Fibroblast of the aortic adventitia (primary cell): ENCODE data around the gene EYS. TPM values are rescaled to one million over a fixed set of nuclear protein-coding genes. Genes with fewer than 3 reads are reported as not detected.

Source experiments
- DNase-seq: peaks from one replicate; pipeline ENCODE4 v3.0.0-alpha.2; 2010; ENCODE audit warnings: low read depth
- H3K4me3 ChIP-seq: 2 replicates; pipeline ENCODE4 v1.5.1; 2011; ENCODE audit warnings: low read depth, mild to moderate bottlenecking, control low read depth, low read length, moderate library complexity
- CTCF ChIP-seq: IDR thresholded peaks from 2 replicates; pipeline ENCODE4 v1.5.1; 2011; ENCODE audit warnings: mild to moderate bottlenecking, low read length, control low read depth, inconsistent platforms; ENCODE audit not compliant: insufficient read depth
- total RNA-seq: library from RNA; depleted of rRNA; stranded (reverse); fragments of >200 nt; gene quantifications from 2 replicates; pipeline ENCODE4 v1.2.3, GENCODE V29; 2012; ENCODE audit warnings: low replicate concordance

Gene EYS
- total RNA-seq, 1 donor = 0.09 TPM

- no peak overlapping the region for H3K4me3 ChIP-seq
- no peak for DNase-seq
- TF ChIP-seq CTCF = no peak
Measured at GRCh38 chr6:64703922-64704321, 1003.1 kb downstream of the EYS start.

DNA sequence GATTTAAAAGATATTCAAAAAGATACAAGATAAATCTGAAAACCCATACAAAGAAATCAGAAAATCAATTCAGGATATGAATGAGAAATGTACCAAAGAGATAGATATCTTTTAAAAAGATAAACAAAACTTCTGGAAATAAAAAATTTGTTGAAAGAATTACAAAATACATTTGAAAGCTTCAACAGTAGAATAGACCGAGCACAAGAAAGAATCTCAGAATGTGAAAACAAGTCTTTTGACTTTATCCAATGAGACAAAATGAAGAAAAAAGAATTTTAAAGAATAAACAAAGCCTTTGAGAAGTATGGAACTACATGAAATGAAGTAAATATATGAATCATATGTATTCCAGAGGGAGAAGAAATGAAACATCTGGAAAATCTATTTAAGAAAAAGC lies 1011.0 kb downstream of the EYS start:
- H3K4me3 ChIP-seq = no peak overlapping the region
- no peak for TF ChIP-seq CTCF
- DNase-seq = no peak

GRCh38 chr6:64694356-64694755 lies 1012.7 kb downstream of the EYS start:
- no peak for TF ChIP-seq CTCF
- no peak overlapping the region for H3K4me3 ChIP-seq
- no peak for DNase-seq

GRCh38 chr6:64691064-64691463 lies 1016.0 kb downstream of the EYS start:
- no peak for TF ChIP-seq CTCF
- DNase-seq = no peak
- no peak overlapping the region for H3K4me3 ChIP-seq

DNA sequence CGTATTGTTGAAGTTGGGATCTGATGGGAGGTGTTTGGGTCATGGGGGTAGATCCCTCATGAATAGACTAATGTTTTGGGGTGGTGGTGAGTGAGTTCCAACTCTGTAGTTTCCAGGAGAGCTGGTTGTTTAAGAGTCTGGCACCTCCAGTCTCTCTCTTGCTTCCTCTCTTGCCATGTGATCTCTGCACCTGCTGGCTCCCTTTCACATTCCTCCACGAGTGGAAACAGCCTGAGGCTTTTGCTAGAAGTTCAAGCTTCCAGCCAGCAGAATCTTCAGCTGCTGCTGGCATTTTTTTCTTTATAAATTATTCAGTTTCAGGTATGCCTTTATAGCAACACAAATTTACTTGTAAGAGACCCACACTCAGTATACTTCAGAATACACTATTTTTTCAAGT lies 1021.6 kb downstream of the EYS start:
- no peak for DNase-seq
- TF ChIP-seq CTCF = no peak
- H3K4me3 ChIP-seq = no peak overlapping the region

GRCh38 chr6:64683682-64684081 lies 1023.3 kb downstream of the EYS start:
- no peak for TF ChIP-seq CTCF
- no peak for DNase-seq
- H3K4me3 ChIP-seq = no peak overlapping the region

- DNase-seq = no peak
- no peak overlapping the region for H3K4me3 ChIP-seq
- no peak for TF ChIP-seq CTCF
Measured at GRCh38 chr6:64681416-64682160, 1025.4 kb downstream of the EYS start.
